Smooth muscle cell (in vitro differentiated cells): ENCODE measurements around the gene ITGA3. TPM values are rescaled to one million over a fixed set of nuclear protein-coding genes. Genes with fewer than 3 reads are reported as not detected.

Source experiments
- DNase-seq: peaks from one replicate; lab custom pipeline; 2025; ENCODE audit not compliant: unreplicated experiment; lab: John Stamatoyannopoulos, UW
- H2AFZ ChIP-seq: fragments of 200-600 bp; sonication (generic); 2 replicates; pipeline ENCODE4 v1.6.0; 2016; ENCODE audit warnings: antibody characterized with exemption, low read depth, mild to moderate bottlenecking
- H3F3A ChIP-seq: fragments of 200-600 bp; sonication (generic); 2 replicates; pipeline ENCODE4 v1.6.0; 2017; ENCODE audit warnings: antibody characterized with exemption, low read depth
- H3K27ac ChIP-seq: fragments of 200-600 bp; sonication (generic); 2 replicates; pipeline ENCODE4 v1.5.1; 2016; ENCODE audit warnings: low read depth, mild to moderate bottlenecking
- H3K27me3 ChIP-seq: fragments of 200-600 bp; sonication (generic); 2 replicates; pipeline ENCODE4 v1.6.1; 2016; ENCODE audit warnings: low read depth, mild to moderate bottlenecking
- H3K36me3 ChIP-seq: fragments of 200-600 bp; sonication (generic); 2 replicates; pipeline ENCODE4 v1.5.1; 2016; ENCODE audit warnings: low read depth
- H3K4me1 ChIP-seq: fragments of 200-600 bp; sonication (generic); 2 replicates; pipeline ENCODE4 v1.5.1; 2016; ENCODE audit warnings: low read depth
- H3K4me2 ChIP-seq: fragments of 200-600 bp; sonication (generic); 2 replicates; pipeline ENCODE4 v1.6.0; 2016; ENCODE audit warnings: mild to moderate bottlenecking
- H3K4me3 ChIP-seq: fragments of 200-600 bp; sonication (generic); 2 replicates; pipeline ENCODE4 v1.5.1; 2016; ENCODE audit warnings: mild to moderate bottlenecking
- H3K79me2 ChIP-seq: fragments of 200-600 bp; sonication (generic); 2 replicates; pipeline ENCODE4 v1.6.0; 2016; ENCODE audit warnings: low read depth, mild to moderate bottlenecking
- H3K9ac ChIP-seq: fragments of 200-600 bp; sonication (generic); 2 replicates; pipeline ENCODE4 v1.6.0; 2016; ENCODE audit warnings: low read depth
- H3K9me3 ChIP-seq: fragments of 200-600 bp; sonication (generic); replicated peaks from 2 replicates; pipeline ENCODE4 v1.5.1; 2016; ENCODE audit warnings: low read depth
- H4K20me1 ChIP-seq: fragments of 200-600 bp; sonication (generic); 2 replicates; pipeline ENCODE4 v1.6.0; 2016; ENCODE audit warnings: low read depth
- CTCF ChIP-seq: fragments of 200-600 bp; sonication (generic); IDR thresholded peaks from 2 replicates; pipeline ENCODE4 v1.5.1; 2017; ENCODE audit warnings: borderline replicate concordance, mild to moderate bottlenecking, antibody characterized with exemption; ENCODE audit not compliant: insufficient read depth, poor library complexity, severe bottlenecking
- WGBS: methylation state at CpG from one replicate; pipeline ENCODE4 v1.1.7; 2016; ENCODE audit warnings: low lambda C conversion rate; 5-methylcytosine and 5-hydroxymethylcytosine counted together
- polyA plus RNA-seq: library from polyadenylated mRNA; unstranded; fragments of >200 nt; fragmentation: Nextera tagmentation; extraction: Ambion mirVana; gene quantifications from 2 replicates; pipeline ENCODE4 v1.2.1, GENCODE V29; 2016
- total RNA-seq: library from RNA; depleted of rRNA; stranded (reverse); fragments of >200 nt; gene quantifications from 2 replicates; pipeline ENCODE4 v1.2.3, GENCODE V29; 2014

The ITGA3 gene
- total and polyA plus RNA-seq, 2 experiments from 2014 or later = 30.0 to 44.7 TPM

- Histone ChIP-seq H3K79me2 (no peaks in the 10 kb centered on the region), H3K4me3 (peak overlapping the region; percentile 25), H3F3A (peaks cover 4% of the 10 kb centered on the region), H3K36me3 (no peaks in the 10 kb centered on the region), H3K9me3 (no peaks in the 10 kb centered on the region), H3K4me2 (peak overlapping the region; percentile 79), H2AFZ (no peak overlapping the region), H4K20me1 (no peaks in the 10 kb centered on the region), H3K27ac (no peak overlapping the region), H3K27me3 (no peaks in the 10 kb centered on the region), H3K9ac (no peak overlapping the region), H3K4me1 (peaks cover 19% of the 10 kb centered on the region)
- TF ChIP-seq CTCF = peak; percentile 88
- WGBS = 12% methylated on average over 6 of the region's 6 CpGs
- DNase-seq = peak; percentile 74
Observed at GRCh38 chr17:50026837-50027171, 29.1 kb upstream of the ITGA3 start.

GRCh38 chr17:50027172-50027880 is 28.6 kb upstream of the ITGA3 start:
- peak overlapping the region; percentile 79 for H3K4me2 ChIP-seq
- no peak for TF ChIP-seq CTCF
- H3F3A ChIP-seq = peaks cover 4% of the 10 kb centered on the region
- no peaks in the 10 kb centered on the region for H4K20me1 ChIP-seq
- no peaks in the 10 kb centered on the region for H3K36me3 ChIP-seq
- H3K9me3 ChIP-seq = no peaks in the 10 kb centered on the region
- H3K4me3 ChIP-seq = peak overlapping the region; percentile 25
- peak; percentile 38 for DNase-seq
- H3K27ac ChIP-seq = peak overlapping the region; percentile 51
- no peak overlapping the region for H3K9ac ChIP-seq
- peak overlapping the region; percentile 65 for H2AFZ ChIP-seq
- no peaks in the 10 kb centered on the region for H3K79me2 ChIP-seq
- peaks cover 19% of the 10 kb centered on the region for H3K4me1 ChIP-seq
- WGBS = 27% methylated on average over 26 of the region's 27 CpGs
- no peaks in the 10 kb centered on the region for H3K27me3 ChIP-seq

GRCh38 chr17:50027881-50028735 is 27.8 kb upstream of the ITGA3 start:
- no peaks in the 10 kb centered on the region for H3K36me3 ChIP-seq
- no peak overlapping the region for H3K9ac ChIP-seq
- peak overlapping the region; percentile 79 for H3K4me2 ChIP-seq
- no peak for DNase-seq
- no peaks in the 10 kb centered on the region for H3K27me3 ChIP-seq
- TF ChIP-seq CTCF = no peak
- WGBS = 47% methylated on average over 19 of the region's 20 CpGs
- H2AFZ ChIP-seq = no peak overlapping the region
- H4K20me1 ChIP-seq = no peaks in the 10 kb centered on the region
- no peak overlapping the region for H3K4me3 ChIP-seq
- H3K79me2 ChIP-seq = no peaks in the 10 kb centered on the region
- H3K4me1 ChIP-seq = peaks cover 19% of the 10 kb centered on the region
- peak overlapping the region; percentile 51 for H3K27ac ChIP-seq
- H3F3A ChIP-seq = peaks cover 4% of the 10 kb centered on the region
- no peaks in the 10 kb centered on the region for H3K9me3 ChIP-seq
